Lung (tissue), 16 donors: ENCODE measurements around the gene CDC6. TPM values are rescaled to one million over a fixed set of nuclear protein-coding genes. Genes with fewer than 3 reads are reported as not detected.
A peak's percentile ranks its signal among the peaks of the same experiment; 100 is the strongest.

Experiments used
- ATAC-seq: fragments of 200-7000 bp; cut with Tn5 transposase; one replicate; pipeline ENCODE4 v1.9.1; 2020; ENCODE audit warnings: moderate number of reproducible peaks; ENCODE audit not compliant: insufficient read depth, low FRiP score
- DNase-seq, 3 donors: peaks; one replicate each; pipeline ENCODE4 v3.0.0-alpha.2; 2013 to 2017
- H3K27ac ChIP-seq, 2 donors: one replicate each; pipeline ENCODE4 v1.5.1; 2013; ENCODE audit warnings: mild to moderate bottlenecking in 2 of 2, moderate library complexity in 2 of 2, control low read depth in 1 of 2, inconsistent platforms in 1 of 2, low read depth in 1 of 2, low read length in 1 of 2
- H3K27me3 ChIP-seq, 3 donors: one replicate each; pipeline ENCODE4 v1.5.1; 2013; ENCODE audit warnings: low read length in 2 of 3; ENCODE audit not compliant: control insufficient read depth in 3 of 3, insufficient read depth in 3 of 3
- H3K36me3 ChIP-seq, 4 donors: one replicate each; pipeline ENCODE4 v1.5.1; 2013; ENCODE audit warnings: low read length in 4 of 4, mild to moderate bottlenecking in 1 of 4, moderate library complexity in 1 of 4; ENCODE audit not compliant: control insufficient read depth in 4 of 4, insufficient read depth in 4 of 4
- H3K4me1 ChIP-seq, 5 donors: one replicate each; pipeline ENCODE4 v1.5.1; 2013; ENCODE audit warnings: low read length in 5 of 5, mild to moderate bottlenecking in 2 of 5, moderate library complexity in 1 of 5; ENCODE audit not compliant: control insufficient read depth in 5 of 5, insufficient read depth in 5 of 5
- H3K4me3 ChIP-seq: one replicate; pipeline ENCODE4 v1.5.1; 2013; ENCODE audit warnings: mild to moderate bottlenecking, control low read depth, moderate library complexity
- H3K9ac ChIP-seq, 2 donors: one replicate each; pipeline ENCODE4 v1.5.1; 2013; ENCODE audit warnings: low read length in 2 of 2, control low read depth in 1 of 2; ENCODE audit not compliant: insufficient read depth in 1 of 2
- H3K9me3 ChIP-seq, 4 donors: one replicate each; pipeline ENCODE4 v1.5.1; 2013; ENCODE audit warnings: low read length in 3 of 4, mild to moderate bottlenecking in 1 of 4, moderate library complexity in 1 of 4; ENCODE audit not compliant: control insufficient read depth in 4 of 4, insufficient read depth in 3 of 4
- WGBS, 2 donors: extraction: QIAGEN DNeasy Blood & Tissue Kit; methylation state at CpG; one replicate each; pipeline ENCODE4 v1.1.7; 2013; 5-methylcytosine and 5-hydroxymethylcytosine counted together
- long read RNA-seq, 5 donors: transcript quantifications; one replicate each; lab custom pipeline, GENCODE V29; 2026
- polyA plus RNA-seq, 2 donors: library from polyadenylated mRNA; stranded (reverse); fragments of 200-250 nt; gene quantifications; one replicate each; pipeline ENCODE4 v1.2.1, GENCODE V29; 2013
- total RNA-seq, 2 donors: library from RNA; depleted of rRNA in 1 of 2; stranded (reverse); fragments of >200 nt in 1 of 2; gene quantifications; one replicate each; pipeline ENCODE4 v1.2.1, GENCODE V29; 2014 to 2021
- TF ChIP-seq, protein P1 (sequence below): IDR thresholded peaks from 2 replicates; pipeline ENCODE4 v1.5.1; 2012; ENCODE audit warnings: mild to moderate bottlenecking; ENCODE audit errors: control extremely low read depth, extremely low read depth
- donor health status: control.
- donor health status: control.
- donor health status: Bipolar disorder and iron deficiency.
- donor health status: healthy.
- donor health status: DM: yes; HTN: yes; CAD: no.

CDC6 gene, protein sequence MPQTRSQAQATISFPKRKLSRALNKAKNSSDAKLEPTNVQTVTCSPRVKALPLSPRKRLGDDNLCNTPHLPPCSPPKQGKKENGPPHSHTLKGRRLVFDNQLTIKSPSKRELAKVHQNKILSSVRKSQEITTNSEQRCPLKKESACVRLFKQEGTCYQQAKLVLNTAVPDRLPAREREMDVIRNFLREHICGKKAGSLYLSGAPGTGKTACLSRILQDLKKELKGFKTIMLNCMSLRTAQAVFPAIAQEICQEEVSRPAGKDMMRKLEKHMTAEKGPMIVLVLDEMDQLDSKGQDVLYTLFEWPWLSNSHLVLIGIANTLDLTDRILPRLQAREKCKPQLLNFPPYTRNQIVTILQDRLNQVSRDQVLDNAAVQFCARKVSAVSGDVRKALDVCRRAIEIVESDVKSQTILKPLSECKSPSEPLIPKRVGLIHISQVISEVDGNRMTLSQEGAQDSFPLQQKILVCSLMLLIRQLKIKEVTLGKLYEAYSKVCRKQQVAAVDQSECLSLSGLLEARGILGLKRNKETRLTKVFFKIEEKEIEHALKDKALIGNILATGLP
- total RNA-seq (1 to 10 TPM; 5.5 to 5.7 TPM), polyA plus RNA-seq (1 to 10 TPM; 3.3 to 6.0 TPM)
- long read RNA-seq, donor 1, full-length matches to known transcripts, result 4 of 4 reads
- long read RNA-seq, donor 1, partial matches to known transcripts, result 0 of 4 reads
- long read RNA-seq, donor 1, other reads (novel, unspliced or antisense), result 0 of 4 reads
- long read RNA-seq, donor 2, full-length matches to known transcripts, result 1 of 1 reads
- long read RNA-seq, donor 2, partial matches to known transcripts, result 0 of 1 reads
- long read RNA-seq, donor 2, other reads (novel, unspliced or antisense), result 0 of 1 reads
- long read RNA-seq, donor 3, full-length matches to known transcripts, result 2 of 2 reads
- long read RNA-seq, donor 3, partial matches to known transcripts, result 0 of 2 reads
- long read RNA-seq, donor 3, other reads (novel, unspliced or antisense), result 0 of 2 reads
- long read RNA-seq, donor 4, result 0 reads
- long read RNA-seq, donor 5, full-length matches to known transcripts, result 9 of 18 reads
- long read RNA-seq, donor 5, partial matches to known transcripts, result 9 of 18 reads
- long read RNA-seq, donor 5, other reads (novel, unspliced or antisense), result 0 of 18 reads

DNA sequence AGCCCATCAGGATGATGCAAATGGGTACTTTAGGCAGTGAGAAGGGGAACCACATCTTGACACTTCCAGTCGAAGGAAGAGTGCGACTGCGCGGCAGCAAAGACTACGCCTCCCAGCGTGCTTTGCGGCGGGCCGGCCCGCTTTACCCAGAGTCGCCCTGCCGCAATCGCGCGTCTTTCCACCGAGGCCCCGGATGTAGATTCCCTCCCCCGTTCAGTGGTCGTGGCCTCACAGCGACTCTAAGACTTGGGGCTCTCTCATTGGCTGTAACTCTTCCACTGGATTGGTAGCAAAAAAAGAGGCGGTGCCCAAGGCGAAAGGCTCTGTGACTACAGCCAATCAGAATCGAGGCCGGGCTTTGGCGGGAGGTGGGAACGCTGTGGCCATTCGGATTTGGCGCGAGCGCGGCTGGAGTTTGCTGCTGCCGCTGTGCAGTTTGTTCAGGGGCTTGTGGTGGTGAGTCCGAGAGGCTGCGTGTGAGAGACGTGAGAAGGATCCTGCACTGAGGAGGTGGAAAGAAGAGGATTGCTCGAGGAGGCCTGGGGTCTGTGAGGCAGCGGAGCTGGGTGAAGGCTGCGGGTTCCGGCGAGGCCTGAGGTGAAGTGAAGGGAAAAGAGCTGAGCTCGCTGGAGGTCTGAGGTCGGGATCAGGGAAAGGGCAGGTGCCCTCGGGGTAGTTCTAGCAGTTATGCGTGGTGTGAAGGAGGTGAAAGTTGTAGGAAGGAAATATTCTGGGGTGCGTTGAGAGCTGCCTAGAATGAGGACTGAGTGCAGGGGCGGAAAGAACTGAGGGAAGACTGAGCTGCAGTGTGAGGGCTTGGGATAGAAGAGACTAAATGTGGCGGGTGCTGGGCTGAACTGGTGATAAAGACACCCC lies at the start of gene CDC6:
CDC6 (plus strand) TSS at position 386 of the 876 bp plus-strand sequence. CDS start 1,542 bp downstream, outside the sequence.
- Histone ChIP-seq H3K27me3 (no peaks in the 10 kb centered on the region), H3K9me3 (no peaks in the 10 kb centered on the region), H3K36me3 (peaks cover 0 to 4% (median 1%) of the 10 kb centered on the region in 4 donors), H3K4me1 (peaks cover 0 to 13% (median 8%) of the 10 kb centered on the region in 5 donors), H3K4me3 (peak within 1 kb of the TSS; percentile 27), H3K9ac (peak within 1 kb of the TSS in 1 of 2 donors; percentile 73), H3K27ac (no peak within 1 kb of the TSS)
- TF ChIP-seq, protein P1, sequence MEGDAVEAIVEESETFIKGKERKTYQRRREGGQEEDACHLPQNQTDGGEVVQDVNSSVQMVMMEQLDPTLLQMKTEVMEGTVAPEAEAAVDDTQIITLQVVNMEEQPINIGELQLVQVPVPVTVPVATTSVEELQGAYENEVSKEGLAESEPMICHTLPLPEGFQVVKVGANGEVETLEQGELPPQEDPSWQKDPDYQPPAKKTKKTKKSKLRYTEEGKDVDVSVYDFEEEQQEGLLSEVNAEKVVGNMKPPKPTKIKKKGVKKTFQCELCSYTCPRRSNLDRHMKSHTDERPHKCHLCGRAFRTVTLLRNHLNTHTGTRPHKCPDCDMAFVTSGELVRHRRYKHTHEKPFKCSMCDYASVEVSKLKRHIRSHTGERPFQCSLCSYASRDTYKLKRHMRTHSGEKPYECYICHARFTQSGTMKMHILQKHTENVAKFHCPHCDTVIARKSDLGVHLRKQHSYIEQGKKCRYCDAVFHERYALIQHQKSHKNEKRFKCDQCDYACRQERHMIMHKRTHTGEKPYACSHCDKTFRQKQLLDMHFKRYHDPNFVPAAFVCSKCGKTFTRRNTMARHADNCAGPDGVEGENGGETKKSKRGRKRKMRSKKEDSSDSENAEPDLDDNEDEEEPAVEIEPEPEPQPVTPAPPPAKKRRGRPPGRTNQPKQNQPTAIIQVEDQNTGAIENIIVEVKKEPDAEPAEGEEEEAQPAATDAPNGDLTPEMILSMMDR, result no peak
- peak; percentile 95 for ATAC-seq
- 1% methylated on average over 47 of the region's 47 CpGs for WGBS, 2 donors
- DNase-seq, result peak; percentile 99 to 100 (median 100)

DNA sequence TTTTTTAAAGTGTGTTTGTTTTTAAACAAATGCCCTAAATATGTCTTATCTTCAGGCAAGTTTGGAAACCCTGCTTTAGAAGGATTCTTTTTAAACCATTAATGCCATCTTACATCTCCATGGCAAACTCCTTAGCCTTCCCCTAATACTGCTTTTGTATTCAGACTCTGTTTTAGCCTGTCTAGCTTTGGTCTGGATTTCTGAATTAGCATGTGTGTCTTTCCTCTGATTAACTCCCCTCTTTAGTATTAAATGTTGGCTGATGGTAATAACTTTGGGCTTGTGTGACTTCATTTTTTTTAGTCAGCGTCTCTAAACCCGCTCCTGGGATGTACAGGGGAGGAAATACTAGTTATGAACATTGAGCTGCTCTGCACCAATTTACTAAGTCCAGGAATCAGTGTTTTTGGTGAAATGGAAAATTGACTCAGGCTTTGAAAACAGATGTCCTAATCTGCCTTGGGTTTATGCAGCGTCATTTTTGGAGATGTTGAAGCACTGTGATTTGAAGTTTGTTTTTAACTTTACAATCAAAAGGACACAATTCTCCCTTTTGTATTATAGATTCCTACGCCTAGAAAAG lies 46.3 kb upstream of the CDC6 start:
- TF ChIP-seq, protein P1, result no peak
- ATAC-seq, result no peak
- Histone ChIP-seq H3K4me3 (no peak overlapping the region), H3K36me3 (peaks cover 0 to 4% (median under 1%) of the 10 kb centered on the region in 4 donors), H3K4me1 (peaks cover 0 to 13% (median 2%) of the 10 kb centered on the region in 5 donors), H3K27me3 (no peaks in the 10 kb centered on the region), H3K9ac (no peak overlapping the region), H3K27ac (no peak overlapping the region), H3K9me3 (no peaks in the 10 kb centered on the region)
- no peak for DNase-seq
- 85 to 95% methylated on average over 4 of the region's 4 CpGs for WGBS, 2 donors

GRCh38 chr17:40242774-40243173 lies 44.9 kb upstream of the CDC6 start:
- 95 to 97% methylated on average over 3 of the region's 3 CpGs for WGBS, 2 donors

More at GRCh38 chr17:40242774-40243173, 44.9 kb upstream of the CDC6 start:
- Histone ChIP-seq H3K4me1 (peaks cover 0 to 13% (median 2%) of the 10 kb centered on the region in 5 donors), H3K36me3 (peaks cover 0 to 2% (median under 1%) of the 10 kb centered on the region in 4 donors), H3K27ac (no peak overlapping the region), H3K9ac (no peak overlapping the region), H3K4me3 (no peak overlapping the region), H3K9me3 (no peaks in the 10 kb centered on the region), H3K27me3 (no peaks in the 10 kb centered on the region)
- DNase-seq, result no peak
- TF ChIP-seq, protein P1, result no peak
- ATAC-seq, result no peak
